HG03571 (cell line): ENCODE measurements around the gene UBXN11.
A peak's percentile ranks its signal among the peaks of the same experiment; 100 is the strongest.
"Not testable (repeated sequence)": the region's sequence is repeated elsewhere in the genome, so short reads cannot be mapped to it uniquely, and the experiment has no call there.

Experiments
- ATAC-seq: cut with Tn5 transposase; IDR thresholded peaks from one replicate; pipeline ENCODE4 v1.9.1; 2021; ENCODE audit not compliant: unreplicated experiment

Gene UBXN11

GRCh38 chr1:26307966-26308899, 1.8 kb upstream of the UBXN11 start:
- not testable (repeated sequence) for ATAC-seq

DNA sequence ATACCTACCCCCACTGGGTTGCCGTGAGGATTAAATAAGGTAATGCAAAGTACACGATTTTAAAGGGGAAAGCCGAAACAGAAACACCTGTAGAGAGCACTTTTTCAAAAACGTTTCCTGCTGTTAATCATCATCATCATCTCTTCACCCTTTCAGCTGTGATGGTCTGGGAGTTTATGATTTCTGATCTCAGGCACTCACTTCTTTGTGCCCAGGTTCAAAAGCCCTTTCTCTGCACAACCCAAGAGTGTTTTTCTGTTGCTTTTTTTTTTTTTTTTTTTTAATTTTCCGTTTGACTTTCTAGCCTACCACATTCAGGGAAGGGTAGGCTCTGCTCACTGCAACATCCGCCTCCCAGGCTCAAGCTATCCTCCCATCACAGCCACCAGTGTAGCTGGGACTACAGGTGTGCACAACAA, 936 bp upstream of the UBXN11 start:
- no peak for ATAC-seq

DNA sequence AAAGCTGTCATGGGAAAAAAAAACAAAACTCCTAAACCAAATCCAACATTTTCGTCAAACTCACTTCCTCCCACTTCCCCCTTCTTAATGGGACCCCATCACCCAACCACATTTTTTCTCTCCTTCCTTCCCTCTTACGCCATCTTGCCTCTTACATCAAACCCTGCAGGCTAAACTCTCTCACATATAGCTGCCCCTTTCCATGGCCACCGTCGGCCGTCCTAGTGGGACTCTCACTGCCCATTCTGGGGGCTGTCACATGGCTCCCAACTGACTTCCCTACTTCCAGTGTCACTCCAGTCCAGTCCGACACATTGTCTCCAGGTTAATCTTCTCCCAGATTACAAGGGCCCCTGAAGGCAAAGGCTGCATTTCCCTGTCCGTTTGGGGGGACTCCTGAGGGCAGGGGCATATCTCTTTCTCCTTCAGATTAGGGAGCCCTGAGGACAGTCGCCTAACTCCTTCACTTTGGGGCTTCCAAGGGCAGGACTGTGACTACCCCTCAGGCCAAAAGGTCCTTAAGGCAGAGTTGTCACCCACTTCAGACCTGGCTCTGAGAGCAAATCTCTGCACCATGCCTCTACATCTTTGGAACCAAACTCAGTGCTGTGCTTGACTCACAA, 658 bp downstream of the UBXN11 start:
- ATAC-seq, result peak; percentile 5

DNA sequence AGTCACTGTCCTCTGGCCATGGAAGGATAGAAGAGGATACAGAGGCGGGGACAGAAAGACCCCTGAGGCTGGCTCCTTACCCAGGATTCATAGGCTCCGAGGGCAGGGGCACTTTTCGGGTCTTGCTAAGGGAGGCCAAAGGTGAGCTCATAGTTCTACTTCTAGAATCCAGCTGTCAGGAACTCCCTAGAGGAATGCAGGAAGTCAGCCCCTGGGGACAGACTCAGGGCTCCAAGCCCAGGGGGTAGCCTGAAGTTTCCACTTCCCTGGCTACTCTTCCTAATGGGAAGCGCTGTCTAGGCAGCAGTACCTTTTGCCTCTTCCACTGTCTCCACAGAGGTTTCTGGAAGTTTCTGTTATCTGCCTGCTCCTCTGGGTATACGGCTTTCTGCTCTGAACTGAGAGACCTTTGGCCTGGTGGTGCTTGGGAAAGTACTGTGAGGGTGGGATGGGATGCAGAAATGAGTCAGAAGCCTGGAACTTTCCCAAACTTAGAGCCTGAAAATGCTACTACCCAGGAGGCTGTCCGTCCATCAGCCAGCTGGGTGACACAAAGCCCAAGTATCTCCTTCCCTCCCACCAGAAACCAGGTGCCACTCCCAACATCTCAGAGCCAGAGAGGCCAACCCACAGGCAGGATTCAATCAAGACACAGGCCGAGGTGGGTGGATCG, 3.6 kb downstream of the UBXN11 start:
- ATAC-seq, result no peak

- no peak for ATAC-seq
Observed at GRCh38 chr1:26300578-26301275, 5.7 kb downstream of the UBXN11 start.

- no peak for ATAC-seq
Observed at GRCh38 chr1:26297791-26298124, 8.7 kb downstream of the UBXN11 start.

GRCh38 chr1:26297057-26297790, 9.2 kb downstream of the UBXN11 start:
- no peak for ATAC-seq

GRCh38 chr1:26296340-26297056, 9.9 kb downstream of the UBXN11 start:
- ATAC-seq, result no peak

DNA sequence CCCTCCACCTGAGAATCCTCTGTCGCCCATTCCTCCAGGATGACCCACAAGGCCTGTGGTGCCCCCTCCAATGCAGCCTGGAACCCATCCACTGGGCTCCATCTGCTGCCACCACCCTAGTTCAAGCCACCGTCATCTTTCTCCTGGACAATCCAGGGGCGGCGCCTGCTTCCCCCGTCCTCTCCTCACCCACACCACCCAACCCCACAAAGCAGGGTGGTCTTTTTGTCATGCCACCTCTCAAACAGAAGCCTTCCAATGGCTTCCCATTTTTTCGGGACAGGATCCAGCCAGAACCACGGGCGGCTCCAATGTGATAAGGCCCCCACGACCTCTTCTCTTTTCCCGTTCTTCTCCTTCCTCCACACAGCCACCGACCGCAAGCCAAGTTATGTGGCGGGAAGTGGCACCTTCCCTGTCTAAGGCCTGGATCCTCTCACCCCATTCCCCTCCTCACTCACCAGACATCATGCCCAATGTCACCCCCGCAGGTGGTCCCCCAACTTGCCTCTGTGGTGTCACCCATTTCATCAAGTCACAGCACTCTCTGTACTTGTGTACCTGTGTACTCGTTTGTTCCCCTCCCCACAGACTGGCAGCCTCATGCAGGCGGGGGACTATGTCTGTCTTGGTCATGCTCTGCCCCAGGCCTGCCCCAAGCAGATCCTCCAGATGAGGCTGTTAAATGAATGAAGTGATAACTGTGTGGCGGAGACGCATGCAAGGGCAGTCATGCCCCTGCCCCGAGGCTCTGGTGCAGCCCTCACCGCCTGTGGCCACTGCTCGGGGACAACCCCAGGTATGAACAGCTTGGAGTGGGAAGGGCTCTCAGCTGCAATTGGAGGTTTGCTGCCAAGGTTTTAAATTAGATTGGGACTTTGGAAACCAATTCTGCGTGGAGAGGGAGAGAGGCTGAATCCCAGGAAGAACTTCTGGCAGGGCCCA, 11.0 kb downstream of the UBXN11 start:
- no peak for ATAC-seq

- ATAC-seq, result no peak
Observed at GRCh38 chr1:26293911-26294463, 12.4 kb downstream of the UBXN11 start.

- ATAC-seq, result not testable (repeated sequence)
Observed at GRCh38 chr1:26292735-26293134, 13.7 kb downstream of the UBXN11 start.

- no peak for ATAC-seq
Observed at GRCh38 chr1:26291939-26292338, 14.5 kb downstream of the UBXN11 start.

DNA sequence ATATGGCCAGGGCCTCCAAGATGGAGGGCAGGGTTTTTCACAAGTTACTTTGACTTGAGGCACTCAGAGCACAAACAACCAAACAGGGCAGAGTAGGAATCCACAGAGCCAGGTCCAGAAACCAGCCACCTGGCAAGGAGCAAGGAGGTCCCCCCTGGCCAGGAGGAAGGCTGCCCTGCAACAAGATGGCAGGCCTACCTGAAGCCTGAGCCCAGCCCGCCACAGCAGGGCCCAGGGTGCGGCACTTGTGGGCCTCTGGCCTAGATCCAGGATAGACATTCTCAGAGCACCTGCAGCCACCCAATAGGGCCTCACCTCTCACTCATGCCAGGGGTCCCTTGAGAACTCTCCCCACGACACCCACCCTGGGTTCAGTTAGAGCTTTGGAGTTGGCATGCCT, 15.0 kb downstream of the UBXN11 start:
- ATAC-seq, result no peak

- no peak for ATAC-seq
Observed at GRCh38 chr1:26290882-26291261, 15.6 kb downstream of the UBXN11 start.

DNA sequence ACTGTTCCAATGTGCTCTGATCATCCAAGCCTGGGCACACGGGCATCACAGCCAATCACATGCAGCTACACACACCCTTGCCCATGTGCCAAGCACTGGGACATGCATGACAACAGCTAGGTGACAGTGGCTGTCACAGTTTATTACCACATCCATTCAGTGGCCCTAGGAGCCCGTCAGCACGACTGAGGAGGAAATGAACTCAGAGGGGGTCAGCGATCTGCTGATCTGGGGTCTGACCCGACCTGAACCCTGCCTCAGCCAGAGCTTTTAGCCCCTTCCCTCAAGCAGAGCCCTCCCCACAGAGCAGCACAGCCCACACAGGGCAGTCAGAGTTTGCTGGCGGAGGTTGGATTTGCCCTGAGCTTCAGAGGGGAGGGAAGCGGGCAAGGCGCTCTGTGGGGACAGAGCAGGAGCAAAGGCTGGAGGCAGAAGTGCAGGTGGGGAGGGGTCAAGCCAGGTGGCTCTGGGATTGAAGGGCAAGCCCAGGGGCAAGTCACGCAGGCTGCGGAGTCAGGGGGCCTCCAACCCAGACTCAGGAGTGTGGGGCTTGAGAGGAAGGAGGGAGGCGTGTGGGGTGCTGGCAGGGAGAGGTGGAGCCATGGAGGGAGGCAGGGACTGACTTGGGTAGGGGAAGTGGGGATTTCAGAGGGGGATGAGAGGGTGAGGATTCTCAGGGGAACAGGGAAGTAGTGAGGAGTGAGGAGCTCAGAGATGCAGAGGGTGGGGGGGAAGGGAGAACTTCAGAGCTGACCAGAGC, 16.1 kb downstream of the UBXN11 start:
- ATAC-seq, result no peak

DNA sequence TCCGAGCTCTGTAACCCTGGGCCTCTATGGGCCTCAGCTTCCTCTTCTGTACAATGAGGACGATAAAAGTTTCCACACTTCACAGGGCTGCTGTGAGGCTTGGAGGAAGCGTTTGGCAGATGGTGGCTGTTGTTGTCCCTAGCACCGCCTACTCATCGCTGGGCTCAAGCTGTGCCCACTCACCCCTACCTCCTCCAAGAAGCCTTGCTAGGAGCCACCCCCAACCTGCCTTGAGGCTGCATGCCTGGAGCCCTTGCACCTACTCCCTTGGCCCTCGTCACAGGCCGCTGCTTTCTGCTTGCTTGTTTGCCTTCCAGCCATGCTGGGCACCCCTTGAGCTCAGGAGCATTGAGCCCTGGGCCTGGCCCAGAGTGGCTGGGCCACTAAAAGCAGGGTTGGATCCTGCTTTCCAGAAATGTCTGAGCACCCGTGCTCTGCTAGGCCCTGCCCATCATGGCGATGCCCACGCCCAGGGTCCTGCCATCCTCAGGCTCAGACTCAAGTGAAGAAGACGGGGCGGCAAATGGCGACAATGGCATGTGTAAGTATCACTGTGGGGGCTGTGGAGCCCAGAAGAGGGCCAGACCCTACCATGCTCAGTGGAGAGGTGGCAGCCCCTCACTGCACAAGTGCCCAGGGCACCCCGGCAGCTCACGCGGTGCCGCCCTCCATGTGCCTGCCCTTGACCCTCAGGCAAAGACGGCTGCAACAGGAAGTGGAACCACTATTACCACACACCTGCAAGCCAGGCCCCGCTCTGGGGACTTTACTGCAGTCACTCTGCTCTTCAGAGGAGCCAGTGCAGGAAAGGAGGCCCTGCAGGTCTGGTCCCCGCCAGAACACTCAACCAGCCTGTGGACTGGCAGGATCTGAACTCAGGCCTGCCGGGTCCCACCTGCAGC, 17.0 kb downstream of the UBXN11 start:
- ATAC-seq, result peak; percentile 45
